Hepatic stellate cell (primary cell): ENCODE data around the gene BBC3.

Source experiments
- DNase-seq: peaks from one replicate; pipeline ENCODE4 v3.0.0; 2011; ENCODE audit warnings: low spot score

BBC3 gene

DNA sequence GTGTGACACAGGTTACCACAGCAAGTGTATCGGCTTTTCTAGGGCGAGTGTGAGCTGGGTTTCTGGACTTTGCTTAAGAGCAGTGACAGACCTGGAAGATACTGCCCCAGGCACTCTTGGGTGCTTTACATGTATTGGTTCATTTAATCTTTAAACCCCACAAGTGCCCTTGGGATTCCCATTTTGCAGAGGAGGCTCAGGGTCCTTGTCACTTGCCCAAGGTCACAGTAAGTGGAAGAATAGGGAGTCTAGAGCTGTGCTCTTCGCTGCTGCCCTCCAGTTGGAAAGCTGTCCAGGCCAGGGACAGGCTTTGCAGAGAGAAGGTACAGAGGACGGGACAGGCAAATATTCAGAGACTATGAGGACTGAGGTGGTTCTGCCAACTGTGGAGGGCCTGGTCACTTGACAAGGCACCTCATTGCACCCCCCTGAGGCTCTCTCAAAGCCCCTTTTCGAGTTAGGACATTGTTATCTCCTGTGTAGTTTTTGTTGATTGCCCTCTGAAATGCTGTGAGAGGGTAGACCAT, 42.4 kb downstream of the BBC3 start:
- no peak for DNase-seq

DNA sequence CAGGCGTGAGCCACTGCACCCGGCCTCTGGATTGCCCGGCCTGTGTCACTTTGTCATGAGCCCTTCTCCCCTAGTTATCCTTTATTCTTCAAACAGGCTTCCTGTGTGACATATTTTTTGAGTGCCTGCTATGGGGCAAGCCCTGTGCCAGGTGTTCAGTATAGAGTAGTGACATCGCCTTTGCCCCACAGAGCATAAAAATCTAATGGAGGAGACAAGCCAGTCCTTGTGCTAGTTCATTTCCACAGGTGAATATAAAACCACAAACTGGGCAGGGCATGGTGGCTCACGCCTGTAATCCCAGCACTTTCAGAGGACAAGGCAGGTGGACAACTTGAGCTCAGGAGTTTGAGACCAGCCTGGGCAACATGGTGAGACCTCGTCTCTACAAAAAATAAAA, 43.2 kb downstream of the BBC3 start:
- DNase-seq = no peak

DNA sequence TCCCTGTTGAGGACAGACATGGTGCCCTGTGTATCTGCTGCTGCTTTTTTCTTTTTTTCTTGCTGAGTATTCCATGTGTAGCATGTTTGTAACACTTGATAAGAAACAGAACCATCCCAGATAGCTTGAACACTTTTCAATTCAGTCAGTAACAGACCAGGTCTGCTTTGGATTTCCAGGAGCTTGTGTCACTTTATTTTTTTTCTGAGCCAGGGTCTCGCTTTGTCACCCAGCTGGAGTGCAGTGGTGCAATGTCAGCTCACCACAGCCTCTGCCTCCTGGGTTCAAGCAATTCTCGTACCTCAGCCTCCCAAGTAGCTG, 43.7 kb downstream of the BBC3 start:
- no peak for DNase-seq

DNA sequence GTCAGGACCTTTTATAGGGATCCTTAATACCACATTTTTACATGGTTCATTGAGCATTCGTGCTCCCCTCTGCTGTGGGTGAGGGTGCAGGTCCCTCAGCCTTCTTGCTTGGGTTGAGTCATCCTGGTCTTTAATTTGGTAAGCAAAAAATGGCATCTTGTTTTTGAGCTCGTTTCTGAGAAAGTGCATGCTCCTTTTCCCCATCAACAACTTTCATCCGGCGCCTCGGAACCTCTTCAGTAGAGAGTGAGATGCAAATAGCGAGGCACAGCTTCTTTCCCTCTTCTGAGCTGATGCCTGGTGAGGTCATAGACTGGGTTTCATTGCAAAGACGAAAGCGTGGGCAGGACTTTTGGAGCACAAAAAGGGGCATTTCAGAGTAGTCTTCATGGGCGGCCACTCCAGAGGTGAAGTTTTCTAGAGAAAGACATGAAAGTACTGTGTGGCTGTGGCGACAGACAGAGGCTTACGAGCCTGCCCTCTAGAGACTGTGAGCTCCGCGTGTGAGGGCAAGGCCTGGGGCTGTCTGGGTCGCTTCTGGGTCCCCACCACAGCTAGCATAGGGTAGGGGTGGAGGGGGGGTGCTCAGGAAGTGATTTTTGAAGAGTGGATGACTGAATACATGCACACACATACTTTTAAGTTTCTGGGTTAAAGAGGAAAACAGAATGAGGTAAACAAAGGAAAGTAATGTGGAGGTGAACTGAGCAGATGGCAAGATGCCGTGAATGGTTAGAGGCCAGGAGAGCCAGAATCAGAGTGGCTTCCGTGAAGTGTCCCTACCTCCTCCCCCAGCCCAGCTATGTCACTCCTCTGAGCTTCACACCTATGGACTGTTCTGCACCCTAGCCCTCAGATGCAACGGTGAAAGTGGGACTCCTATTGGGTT, 44.3 kb downstream of the BBC3 start:
- no peak for DNase-seq

DNA sequence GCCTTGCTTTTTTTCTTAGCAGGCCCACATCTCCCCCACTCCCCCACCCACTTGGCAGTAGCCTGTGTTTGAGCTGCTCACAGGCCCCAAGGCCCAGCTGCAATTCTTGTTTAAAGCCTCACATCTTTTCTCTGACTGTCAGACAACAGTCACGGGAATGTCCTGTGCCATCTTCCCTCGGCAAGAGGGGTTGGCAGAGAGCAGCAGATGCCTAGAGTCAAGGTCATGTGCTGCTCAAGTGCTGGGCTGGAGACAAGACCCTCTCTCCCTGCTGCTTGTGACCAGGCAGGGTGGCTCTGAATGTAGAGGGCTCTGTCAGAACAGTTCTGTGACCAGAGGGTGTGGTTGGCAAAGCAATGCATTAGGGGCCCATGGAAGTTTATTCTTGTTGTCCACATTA, 47.4 kb downstream of the BBC3 start:
- no peak for DNase-seq

DNA sequence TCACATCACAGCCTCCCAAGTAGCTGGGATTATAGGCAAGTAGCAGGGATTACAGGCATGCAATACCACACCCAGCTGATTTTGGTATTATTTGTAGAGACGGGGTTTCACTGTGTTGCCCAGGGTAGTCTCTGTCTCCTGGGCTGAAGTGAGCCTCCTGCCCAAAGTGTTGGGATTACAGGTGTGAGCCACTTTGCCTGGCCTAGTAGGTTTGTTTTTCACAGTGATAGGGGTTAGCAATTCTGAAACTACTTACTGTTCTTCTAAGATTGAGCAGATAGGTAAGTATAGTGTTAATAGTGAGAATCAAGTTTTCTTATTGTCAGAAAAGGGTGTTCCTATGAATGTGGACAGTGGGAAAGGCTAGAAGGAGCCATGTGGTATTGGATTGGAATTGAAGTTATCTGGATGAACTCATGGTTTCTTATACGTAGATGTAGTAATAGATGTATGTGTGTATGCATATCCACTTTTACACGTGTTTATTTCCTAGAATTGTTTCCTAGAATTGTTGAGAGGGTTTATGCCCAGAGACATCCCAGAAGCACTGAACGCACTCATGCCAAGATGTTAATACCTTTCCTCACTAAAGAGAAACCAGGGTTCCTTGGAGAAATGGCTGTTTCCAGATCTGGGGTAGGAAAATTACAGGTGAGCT, 51.2 kb downstream of the BBC3 start:
- no peak for DNase-seq

DNA sequence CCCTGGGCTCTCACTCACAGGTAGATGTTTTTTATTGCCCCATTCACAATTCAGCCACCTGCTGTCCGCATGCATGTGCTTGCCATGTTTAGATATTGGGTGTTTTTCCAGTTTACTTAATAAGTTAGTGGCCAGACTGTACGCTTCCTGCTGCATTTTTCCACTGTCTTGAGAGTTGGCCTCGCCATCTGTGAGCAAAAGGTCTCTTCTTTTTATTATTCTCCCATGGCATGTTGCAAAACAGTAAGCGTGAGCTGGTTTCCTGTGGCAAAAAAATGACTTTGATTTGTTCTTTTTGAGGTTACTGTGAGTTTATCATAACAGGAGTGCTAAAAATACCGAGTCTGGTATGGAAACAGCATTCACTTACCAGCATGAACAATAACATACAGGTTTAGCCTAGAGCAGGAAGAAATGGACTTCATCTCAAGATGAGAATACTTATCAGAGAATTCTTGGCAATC, 54.3 kb downstream of the BBC3 start:
- peak; percentile 53 for DNase-seq

DNA sequence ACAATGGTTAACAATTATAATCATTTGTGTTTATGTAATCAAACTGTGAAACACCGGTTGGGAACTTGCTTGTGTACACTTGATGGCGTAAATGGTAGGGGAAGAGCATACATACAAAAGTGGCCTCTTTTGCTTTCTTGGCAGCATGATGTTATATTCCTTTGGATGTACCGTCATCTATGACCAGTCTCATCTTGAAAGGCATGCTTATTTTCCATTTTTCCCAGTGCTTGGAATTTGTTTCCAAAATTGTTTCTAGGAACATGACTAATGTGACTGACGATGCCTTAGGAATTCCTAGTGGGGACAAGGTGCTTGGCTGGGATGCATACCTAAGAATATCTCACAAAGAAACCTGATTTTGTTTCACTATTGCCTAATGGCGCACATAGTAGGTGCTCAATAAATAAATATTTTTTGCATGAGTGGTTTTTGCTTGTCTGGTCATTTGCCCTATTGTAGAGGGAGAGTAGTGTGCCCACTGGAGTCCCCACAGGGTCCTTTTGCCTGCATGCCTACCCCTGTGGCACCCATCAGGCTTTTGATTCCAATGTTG, 54.9 kb downstream of the BBC3 start:
- DNase-seq = peak; percentile 57

DNA sequence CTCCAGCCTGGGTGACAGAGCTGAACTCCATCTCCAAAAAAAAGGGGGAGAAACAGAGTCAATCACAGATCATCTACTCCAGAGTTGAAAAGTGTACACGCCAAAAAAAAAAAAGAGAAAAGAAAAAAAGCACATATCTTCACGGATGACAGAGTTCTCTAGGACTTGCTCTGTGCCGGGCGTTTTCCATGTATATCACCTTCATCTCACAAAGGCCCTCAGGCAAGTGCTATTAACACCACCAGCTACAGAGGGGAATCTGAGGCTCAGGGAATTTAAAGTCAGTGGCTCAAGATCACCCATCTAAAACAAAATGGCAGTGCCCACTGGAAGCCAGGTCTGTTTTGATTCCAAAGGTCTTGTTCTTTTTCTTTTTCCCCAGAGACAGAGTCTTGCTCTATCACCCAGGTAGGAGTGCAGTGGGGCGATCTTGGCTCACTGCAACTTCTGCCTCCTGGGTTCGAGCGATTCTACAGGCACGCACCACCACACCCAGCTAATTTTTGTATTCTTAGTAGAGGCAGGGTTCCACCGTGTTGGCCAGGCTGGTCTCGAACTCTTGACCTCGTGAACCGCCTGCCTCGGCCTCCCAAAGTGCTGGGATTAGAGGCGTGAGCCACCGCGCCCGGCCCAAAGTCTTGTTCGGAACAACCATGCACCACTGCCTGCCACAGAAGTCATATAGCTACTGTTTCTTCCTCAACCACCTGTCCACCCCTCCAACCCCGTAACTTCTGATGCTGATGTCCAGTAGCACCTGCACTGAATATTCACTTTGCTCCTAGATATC, 58.1 kb downstream of the BBC3 start:
- DNase-seq = no peak
